Stimulated activated CD4-positive, alpha-beta T cell treated with anti-CD3 and anti-CD28 coated beads, Interleukin-1b, Interleukin-23, amount 100 ng/mL, for 24 hours (primary cell): Measurements from ENCODE around the gene BMP6.

Source experiments
- DNase-seq, 4 experiments: peaks; one replicate each; pipeline ENCODE4 v3.0.0-alpha.2; 2020; ENCODE audit warnings: low read depth in 4 of 4, low spot score in 1 of 4

Gene BMP6

DNA sequence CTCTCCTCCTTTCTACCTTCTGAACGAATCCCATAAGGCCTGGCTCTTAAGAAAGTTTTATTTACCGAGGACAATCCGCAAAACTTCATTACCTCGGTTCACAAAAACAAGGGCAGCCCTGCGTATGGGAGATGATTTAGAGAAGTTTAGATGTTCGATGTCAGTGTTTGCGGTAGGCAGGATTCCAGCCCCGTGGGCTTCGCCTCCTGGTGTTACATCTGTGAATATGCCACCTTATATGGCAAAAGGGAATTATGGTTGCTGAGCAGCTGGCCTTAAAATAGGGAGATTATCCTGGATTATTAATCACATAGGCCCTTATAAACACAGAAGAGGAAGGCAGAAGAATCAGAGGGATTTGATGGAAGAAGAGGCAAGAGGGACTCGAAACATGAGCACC, 21.1 kb downstream of the BMP6 start:
- no peak for DNase-seq

DNA sequence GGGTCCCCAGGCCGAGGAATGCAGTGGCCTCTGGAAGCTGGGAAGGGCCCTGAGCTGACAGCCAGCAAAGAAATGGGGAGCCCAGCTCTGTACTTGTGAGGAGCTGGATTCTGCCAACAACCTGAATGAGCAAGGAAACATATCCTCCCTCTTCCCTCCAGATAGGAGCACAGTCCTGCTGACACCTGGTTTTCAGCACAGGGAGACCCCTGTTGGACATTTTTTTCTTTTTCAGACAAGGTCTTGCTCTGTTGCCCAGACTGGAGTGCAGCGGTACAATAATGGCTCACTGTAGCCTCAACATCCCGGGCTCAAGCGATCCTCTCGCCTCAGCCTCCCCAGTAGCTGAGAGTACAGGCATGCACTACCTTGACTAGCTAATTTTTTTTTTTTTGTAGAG, 21.5 kb downstream of the BMP6 start:
- DNase-seq = no peak

DNA sequence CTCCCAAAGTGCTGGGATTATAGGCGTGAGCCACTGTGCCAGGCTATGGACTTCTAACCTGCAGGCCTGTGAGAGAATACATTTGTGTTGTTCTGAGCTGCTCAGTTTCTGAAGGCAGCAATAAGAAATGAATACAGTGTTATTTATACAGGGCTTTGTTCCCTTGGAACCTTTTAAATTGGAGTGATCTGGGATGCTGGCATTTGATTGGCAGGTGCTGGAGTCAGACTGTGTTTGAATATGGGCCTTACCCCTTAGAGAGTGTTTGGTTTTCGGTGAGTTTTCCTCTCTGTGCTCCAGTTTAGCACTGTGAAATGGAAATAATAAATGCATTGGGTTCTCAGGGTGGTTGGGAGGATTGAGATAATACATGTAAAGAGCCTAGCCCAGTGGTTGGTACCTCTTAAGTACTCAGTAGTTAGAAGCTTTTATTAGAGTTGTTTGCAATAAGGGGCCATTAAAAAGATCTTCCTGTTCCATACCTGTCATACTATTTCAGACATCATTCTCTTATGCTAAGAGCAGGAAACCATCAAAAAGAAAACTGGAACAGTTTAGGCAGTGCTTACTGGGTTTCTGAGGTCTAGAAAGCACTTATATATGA, 22.1 kb downstream of the BMP6 start:
- DNase-seq = no peak

DNA sequence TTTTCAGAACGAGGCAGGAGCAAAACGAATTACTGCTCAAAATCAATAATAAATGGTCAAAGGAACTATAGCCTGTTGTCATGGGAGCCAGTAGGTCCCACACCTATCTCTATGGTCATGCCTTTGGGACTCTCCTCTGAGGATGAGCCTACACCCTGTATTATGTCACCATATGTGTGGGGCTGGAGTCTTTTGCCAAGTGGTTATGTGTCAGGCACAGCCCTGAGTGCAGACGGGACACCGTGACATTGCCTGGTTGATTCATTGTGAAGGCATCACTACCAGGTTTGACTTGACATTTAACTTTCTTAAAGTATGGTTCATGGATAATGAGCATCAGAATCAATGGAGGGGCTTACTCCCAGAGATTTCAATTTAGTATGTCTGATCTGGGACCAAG, 23.6 kb downstream of the BMP6 start:
- no peak for DNase-seq

DNA sequence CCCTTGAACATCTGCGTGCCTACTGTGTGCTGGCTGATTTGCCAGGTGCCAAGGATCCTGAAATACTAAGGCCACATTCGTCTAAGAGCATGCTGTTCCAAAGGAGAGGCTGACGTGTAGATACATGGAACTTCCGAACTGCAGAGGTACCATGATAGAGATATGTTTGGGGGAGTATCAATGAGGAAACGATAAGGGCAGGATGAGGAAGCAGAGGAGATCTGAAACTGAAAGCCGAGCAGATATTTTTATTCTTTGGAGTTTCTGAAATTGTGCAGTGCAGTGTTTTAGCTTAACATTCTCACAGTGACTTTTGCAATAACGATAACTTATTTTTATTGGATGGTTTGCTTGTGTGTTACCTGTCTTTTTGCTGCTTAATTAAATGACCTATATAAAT, 24.3 kb downstream of the BMP6 start:
- DNase-seq = no peak

DNA sequence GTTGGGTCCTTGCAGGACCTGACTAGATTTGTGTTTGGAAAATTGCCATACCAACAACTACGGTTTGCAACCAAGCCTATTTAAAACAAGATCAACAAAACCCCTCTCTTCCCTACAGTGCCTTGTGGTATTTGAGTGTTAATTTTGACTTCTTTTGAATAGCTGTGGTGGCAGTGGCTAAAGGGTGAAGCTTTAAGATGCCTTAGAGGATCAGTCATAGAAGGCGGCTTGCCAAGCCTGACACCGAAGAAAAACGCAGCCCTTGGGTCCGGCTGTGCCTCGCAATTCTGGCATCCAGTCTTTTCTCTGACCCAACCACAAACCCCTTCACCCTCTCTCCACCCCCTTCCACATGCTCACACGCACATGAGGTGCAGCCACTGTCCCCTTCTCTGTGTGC, 32.6 kb downstream of the BMP6 start:
- DNase-seq = no peak

DNA sequence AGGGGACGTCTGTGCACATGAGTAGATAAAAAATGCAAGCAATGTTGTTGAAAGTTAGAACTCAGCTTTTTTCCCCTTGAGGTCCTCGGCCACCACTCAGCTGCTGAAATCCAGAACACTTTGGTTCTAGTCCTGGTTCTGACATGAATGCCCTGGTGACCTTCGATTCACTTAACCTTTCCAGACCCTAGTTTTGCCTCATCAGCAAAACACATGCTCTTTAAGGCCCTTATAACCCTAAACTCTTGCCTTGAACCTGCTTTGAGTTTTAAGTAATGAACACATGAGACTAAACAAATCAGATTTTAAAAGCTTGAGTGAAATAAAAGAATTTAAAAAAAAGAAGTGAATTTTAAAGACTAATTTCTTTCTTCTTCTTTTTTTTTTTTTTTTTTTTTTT, 33.4 kb downstream of the BMP6 start:
- no peak for DNase-seq

DNA sequence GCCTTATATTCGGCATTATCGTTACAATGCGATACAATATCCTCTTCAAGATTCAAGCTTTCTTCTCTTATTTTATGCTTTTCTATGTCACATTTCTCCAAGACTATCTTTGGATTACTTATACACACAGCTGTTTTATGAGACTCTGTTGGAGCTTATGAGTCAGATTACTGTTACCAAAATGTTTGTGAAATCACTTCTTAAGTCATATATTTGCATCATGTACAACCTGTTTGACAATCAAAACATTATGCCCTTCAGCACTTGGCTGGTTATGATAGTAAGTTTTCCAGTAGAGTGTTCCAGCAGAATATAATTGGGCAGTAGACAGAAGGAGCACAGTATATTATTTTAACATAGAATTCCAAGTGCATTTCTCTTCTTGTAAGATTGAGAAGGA, 35.2 kb downstream of the BMP6 start:
- no peak for DNase-seq

DNA sequence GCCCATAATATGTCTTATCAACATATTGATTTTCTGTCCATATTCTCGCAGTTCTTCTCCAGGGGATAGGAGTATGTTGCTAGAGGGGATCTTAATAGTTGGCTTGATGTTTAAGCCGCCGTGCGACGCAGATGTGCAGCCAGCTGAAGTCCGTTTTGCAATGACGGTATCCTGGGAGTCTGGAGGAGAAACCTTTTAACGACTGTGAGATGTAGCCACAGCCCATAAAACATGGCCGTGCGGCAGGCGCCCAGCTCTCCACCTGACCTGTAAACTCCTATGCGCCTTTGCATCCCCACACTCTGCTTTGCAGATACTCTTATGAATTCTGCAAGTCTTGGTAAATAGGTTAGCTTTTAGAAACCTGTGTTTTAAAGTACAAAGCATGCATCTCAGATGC, 36.9 kb downstream of the BMP6 start:
- DNase-seq = no peak

DNA sequence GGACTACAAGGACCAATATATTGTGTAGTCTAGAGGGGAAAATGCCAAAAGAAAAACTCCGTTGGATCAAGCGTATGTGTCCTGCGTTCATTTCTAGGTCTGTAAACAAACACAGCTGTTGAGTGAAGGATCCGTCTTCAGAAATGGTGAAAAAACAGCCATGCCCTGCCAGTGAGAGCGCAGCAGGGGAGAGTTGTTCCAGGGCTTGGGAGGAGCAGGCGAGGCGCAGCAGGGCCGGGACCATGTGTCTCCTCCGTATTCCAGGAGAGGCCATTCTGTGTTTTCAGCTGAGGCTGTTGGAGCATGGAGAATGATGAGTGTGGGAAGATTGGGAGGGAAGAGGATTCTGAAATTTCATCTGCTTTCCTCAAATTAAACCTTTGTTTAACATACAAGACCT, 38.0 kb downstream of the BMP6 start:
- no peak for DNase-seq

DNA sequence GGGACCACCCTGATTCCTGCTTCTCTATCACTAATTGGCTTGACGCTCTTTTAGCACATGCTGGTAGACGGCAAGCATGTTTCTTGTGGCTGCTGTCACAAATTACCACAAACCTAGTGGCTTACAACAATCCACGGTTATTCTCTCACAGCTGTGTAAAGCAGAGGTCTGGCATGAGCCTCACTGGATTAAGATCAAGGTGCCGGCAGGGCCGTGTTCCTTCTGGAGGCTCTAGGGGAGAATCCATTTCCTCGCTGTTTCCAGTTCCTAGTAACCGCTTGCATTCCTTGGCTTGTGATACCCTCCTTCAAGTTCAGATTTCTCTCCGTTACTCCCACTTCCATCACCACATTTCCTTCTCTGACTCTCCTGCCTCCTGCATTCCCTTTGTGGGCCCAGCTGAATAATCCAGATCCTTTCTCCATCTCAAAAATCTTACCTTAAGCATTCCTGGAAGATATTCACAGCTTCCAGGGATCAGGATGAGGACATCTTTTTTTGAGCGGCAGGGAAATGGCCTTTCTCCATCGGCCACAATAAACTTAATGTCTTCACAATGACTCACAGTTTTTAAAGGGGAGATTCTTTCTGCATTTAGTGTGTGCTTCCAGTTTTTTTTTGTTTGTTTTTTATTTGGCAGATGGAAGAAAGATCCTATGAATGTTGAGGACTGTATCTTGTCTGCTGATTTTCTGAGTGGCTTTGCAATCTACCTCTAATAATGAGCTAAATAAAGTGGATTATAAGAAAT, 39.9 kb downstream of the BMP6 start:
- no peak for DNase-seq

DNA sequence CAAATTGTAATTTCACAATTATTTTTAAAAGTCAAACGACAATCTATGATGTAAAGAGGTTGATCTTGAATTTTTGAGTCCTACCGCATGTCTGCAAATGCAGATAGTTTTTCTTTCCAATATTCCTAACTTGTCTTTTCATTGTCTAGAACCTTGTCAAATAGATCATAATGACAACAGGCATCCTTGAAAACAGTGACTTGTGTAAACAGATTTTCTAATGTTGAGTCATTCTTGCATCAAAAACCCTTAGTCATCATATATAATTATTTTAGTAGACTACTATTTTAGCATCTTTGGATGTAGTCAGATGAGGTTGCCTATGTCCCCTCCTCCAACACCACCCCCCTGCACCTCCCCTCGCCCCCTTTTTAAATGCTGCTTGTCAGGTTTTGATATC, 43.8 kb downstream of the BMP6 start:
- no peak for DNase-seq

DNA sequence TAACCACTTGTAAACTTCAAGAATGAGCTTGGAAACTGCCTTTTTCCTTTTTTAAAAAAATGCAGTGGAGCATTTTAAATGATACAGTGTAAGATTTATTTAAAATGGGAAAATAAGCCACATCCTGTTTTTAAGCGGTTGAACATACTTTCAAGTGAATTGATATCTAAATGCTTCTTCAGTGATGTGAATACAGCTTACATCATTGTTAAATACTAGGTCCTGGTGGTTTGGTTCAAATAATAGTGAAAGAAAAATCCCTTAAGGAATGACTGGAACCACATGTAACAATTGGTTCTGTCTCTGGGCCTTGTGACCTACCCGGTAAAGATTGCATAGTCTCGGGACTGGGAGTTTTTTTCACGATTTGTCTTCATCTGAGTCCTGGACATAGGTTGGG, 44.2 kb downstream of the BMP6 start:
- DNase-seq = no peak

DNA sequence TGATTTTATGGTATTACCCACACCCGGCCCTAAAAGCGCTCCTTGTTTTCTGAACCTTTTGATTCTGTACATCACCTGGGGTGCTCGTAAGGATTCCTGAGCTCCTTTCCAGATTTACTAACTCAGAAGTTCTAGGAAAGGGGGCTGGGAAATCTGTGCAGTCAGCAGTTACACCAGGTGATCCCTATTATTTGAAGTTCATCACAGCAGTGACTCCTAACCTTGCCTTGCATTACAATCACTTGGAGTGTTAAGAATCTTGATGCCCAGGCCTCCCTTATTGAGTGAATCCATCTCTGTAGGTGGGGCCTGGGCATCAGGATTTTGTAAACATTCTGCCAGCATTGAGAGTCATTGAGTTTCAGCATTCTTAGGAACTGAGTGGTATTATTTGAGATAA, 44.7 kb downstream of the BMP6 start:
- DNase-seq = no peak

DNA sequence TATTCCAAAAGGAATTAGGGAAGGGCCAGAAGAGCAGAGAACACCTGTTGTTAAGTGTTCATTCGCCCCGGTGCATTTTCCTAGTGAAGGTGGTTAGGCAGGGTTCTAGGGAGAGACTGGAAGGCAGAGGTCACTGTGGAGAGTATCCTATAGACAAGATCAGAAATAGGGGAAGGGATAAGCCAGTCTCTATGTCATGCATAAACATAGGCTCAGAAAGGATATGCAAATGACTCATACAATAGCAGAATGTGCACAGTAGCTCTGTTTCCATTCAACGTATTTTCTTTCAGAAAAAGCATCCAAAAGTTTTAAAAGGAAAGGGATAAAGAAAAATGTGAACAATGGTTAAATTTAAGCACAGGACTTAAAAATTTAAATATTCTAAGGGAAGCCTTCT, 47.4 kb downstream of the BMP6 start:
- DNase-seq = no peak

DNA sequence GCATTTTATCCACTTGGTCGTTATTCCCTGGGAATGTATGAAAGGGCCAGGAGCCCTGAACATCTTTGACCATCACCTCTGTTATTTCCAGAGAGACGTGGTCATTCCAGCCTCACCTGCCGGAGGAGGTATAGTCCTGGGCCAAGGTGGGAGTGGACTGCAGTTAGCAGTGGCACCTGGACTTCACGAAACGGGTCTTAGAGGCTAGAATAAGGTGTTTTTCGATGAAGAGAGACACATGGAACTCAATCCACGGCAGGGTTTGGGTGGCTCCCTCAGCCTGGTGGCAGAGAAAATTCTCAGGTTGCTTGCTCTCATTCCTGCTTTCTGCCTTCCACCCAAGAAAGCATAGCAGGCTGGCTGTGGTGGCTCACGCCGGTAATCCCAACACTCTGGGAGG, 48.0 kb downstream of the BMP6 start:
- no peak for DNase-seq

DNA sequence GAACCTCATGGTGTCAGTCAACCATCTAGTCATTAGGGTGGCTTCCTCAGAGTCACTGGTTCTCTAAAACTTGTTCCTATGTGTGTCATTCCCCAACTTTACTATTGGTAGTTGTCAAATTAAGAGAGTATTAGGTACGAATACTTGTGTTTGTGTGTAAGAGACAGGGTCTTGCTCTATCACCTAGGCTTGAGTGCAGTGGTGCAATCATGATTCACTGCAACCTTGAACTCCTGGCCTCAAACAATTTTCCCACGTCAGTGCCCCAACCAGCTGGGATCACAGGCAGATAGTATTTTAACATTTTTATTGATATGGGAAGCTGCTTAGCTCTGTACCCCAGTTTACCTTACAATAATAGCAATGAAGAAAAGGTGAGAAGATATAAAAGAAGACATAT, 50.6 kb downstream of the BMP6 start:
- DNase-seq = no peak

DNA sequence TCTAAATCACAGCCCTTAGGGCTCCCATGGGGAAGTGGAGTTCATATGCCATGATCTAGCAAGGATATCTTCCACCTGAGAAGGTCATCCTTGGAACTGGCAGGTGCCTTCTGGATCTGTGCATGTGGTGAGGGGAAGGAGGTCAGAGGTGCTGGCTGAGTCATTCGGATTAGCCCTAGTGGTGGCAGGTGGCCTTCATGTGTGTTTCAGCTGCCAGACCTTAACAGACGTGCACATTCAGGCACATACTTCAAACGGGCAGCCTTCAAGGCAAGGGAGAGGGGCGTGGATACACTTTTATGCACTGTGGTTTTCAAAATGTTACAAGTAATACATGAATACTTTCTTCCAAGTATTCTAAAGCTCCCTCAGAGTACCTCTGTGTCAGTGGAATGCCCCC, 51.2 kb downstream of the BMP6 start:
- no peak for DNase-seq

DNA sequence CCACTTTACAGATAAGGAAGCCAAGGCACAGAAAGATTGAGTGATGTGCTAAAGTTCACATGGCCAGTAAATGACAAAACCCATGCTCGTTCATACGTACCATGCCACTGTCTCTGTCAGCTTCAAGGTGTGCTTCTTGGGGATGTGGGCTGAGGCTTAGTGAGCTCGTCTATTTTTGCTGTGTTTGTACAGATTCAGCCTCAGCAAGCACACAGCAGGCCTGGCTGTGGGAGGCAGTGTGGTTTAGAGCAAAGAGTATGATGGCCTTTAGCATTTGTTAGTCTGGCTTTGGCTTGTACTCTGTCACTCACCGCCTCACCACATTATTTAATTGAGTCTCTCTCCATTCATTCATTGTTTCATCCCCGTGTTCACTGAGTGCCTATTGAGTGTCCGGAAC, 55.3 kb downstream of the BMP6 start:
- no peak for DNase-seq

DNA sequence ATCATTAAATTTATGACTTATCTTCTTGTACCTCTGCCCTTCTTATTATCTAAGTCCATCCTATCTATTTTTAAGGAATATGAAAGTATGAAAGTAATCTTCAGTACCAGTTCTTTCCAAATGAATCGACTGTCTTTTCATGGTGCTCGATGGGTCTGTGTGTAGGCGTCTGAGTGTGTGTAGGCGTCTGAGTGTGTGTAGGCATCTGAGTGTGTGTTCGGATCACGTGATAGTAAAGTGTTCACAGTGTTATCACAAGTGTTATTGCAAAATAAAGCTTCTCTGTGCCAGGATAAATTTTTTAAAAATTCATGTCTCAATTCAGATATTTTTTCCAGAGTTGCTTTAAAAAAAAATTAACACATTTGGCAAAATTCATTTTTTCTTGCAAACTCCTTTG, 58.3 kb downstream of the BMP6 start:
- no peak for DNase-seq

DNA sequence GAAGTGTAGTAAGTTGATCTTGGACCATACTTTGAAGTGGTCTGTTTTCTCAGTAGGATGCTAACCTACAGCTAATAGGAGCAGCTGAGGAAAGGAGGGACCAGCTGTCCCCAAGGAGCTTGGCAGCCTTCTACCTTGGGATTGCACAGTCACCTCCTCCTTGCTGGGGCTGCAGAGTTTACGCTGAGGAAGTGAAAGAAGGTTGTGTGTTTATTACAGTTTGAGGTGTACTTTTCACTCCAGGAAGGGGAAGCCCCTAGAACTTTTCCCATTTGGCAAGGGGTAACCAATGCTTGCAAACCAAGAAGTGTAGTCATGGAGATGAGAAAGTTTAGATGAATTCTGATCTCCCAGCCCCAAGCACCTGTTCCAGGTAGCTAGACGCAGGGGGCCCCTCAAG, 58.8 kb downstream of the BMP6 start:
- DNase-seq = no peak

DNA sequence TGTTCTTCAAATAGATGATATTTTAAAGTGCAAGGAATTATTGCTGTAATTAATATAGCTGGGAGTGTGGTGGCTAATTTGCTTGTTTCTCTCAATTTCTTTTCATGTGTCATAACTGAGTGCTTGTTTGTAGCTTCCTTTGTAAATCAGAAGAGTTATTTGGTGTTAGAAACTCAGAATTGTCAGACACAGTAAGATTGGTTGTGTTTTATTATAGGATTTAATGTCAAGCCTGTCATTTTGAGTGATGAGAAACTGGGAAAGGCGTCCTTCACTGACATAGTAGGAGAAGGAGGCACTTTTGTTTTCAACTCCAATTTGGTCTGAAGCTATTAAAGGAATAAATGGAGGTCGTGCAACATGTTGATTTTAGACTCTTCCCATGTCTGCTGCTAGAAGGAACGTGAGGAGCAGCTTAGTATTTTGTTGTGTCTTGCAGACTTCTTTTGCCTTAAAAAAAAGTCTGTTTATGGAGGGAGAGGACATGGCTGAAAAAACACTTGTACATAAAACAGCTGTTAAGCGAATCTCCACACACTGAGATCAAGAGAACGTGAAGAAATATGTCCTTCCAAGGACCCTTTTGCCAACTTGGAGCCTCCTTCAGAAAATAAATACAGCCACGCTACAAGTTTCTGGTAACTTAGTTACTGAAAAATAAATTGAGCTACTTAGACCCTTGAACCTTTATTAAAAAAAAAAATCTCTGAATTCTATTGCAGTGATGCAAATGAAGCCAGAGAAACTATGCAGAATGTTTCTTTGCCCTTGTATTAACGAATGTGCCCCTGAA, 59.5 kb downstream of the BMP6 start:
- no peak for DNase-seq
